HepG2 (cell line): ENCODE results near the gene CRIP1. TPM values are rescaled to one million over a fixed set of nuclear protein-coding genes. Genes with fewer than 3 reads are reported as not detected.

ENCODE experiments used
- ARNT ChIP-seq: fragments of 450-650 bp; IDR thresholded peaks from 2 replicates; pipeline ENCODE4 v1.6.1; 2017
- BATF2 ChIP-seq: sonication (generic); formaldehyde crosslinking; IDR thresholded peaks from 2 replicates; pipeline ENCODE4 v1.8.0; 2022; ENCODE audit warnings: mild to moderate bottlenecking, missing genetic modification reagents, moderate library complexity
- BHLHE40 ChIP-seq: IDR thresholded peaks from 2 replicates; pipeline ENCODE4 v1.6.1; 2011; ENCODE audit warnings: low read length, improper control_type of control experiment
- EED ChIP-seq: sonication (generic); formaldehyde crosslinking; IDR thresholded peaks from 2 replicates; pipeline ENCODE4 v1.5.0; 2020; ENCODE audit warnings: mild to moderate bottlenecking, missing genetic modification reagents
- EP300 ChIP-seq, 3 experiments: sonication (generic) in 1 of 3; formaldehyde crosslinking in 1 of 3; IDR thresholded peaks; 2 replicates each; pipeline versions ENCODE4 v1.5.1 to v1.6.1; 2011 to 2020; ENCODE audit warnings: low read depth in 2 of 3, low read length in 2 of 3, borderline replicate concordance in 1 of 3, improper control_type of control experiment in 1 of 3, mild to moderate bottlenecking in 1 of 3, missing genetic modification reagents in 1 of 3, moderate library complexity in 1 of 3
- HNRNPLL ChIP-seq: fragments of 200-400 bp; formaldehyde crosslinking; IDR thresholded peaks from 2 replicates; pipeline ENCODE4 v1.6.1; 2017; ENCODE audit warnings: mild to moderate bottlenecking, low read depth, low read length; ENCODE audit not compliant: poor library complexity, severe bottlenecking
- KLF15 ChIP-seq: sonication (generic); formaldehyde crosslinking; IDR thresholded peaks from 2 replicates; pipeline ENCODE4 v1.8.1; 2023; ENCODE audit warnings: borderline replicate concordance, mild to moderate bottlenecking, inconsistent platforms, missing genetic modification reagents, mixed read lengths
- KLF6 ChIP-seq: IDR thresholded peaks from 2 replicates; pipeline ENCODE4 v1.8.0; 2016; ENCODE audit warnings: missing biosample characterization, missing genetic modification reagents
- MAX ChIP-seq: IDR thresholded peaks from 2 replicates; pipeline ENCODE4 v1.6.1; 2012; ENCODE audit warnings: inconsistent platforms
- PLRG1 ChIP-seq: fragments of 450-650 bp; conservative IDR thresholded peaks from 2 replicates; pipeline ENCODE4 v1.6.1; 2016
- RARG ChIP-seq: sonication (generic); formaldehyde crosslinking; IDR thresholded peaks from 2 replicates; pipeline ENCODE4 v1.4.0; 2020; ENCODE audit warnings: low read depth, mild to moderate bottlenecking, missing genetic modification reagents
- REL ChIP-seq: sonication (generic); formaldehyde crosslinking; conservative IDR thresholded peaks from 2 replicates; pipeline ENCODE4 v1.8.0; 2022; ENCODE audit warnings: mild to moderate bottlenecking, missing genetic modification reagents, moderate library complexity
- RELA ChIP-seq: sonication (generic); formaldehyde crosslinking; IDR thresholded peaks from 2 replicates; pipeline ENCODE4 v1.4.0; 2020; ENCODE audit warnings: missing genetic modification reagents
- RFX1 ChIP-seq: fragments of 450-650 bp; IDR thresholded peaks from 2 replicates; pipeline ENCODE4 v1.6.1; 2017
- STAT5B ChIP-seq: sonication (generic); formaldehyde crosslinking; IDR thresholded peaks from 2 replicates; pipeline ENCODE4 v1.4.0; 2020; ENCODE audit warnings: missing genetic modification reagents
- TGIF2 ChIP-seq: IDR thresholded peaks from 2 replicates; pipeline ENCODE4 v1.6.1; 2016; ENCODE audit warnings: control low read depth, missing compliant biosample characterization
- ZBTB20 ChIP-seq: sonication (generic); formaldehyde crosslinking; IDR thresholded peaks from 2 replicates; pipeline ENCODE4 v1.8.1; 2023; ENCODE audit warnings: missing genetic modification reagents, low read depth, mild to moderate bottlenecking, borderline replicate concordance
- ZFP90 ChIP-seq: sonication (generic); formaldehyde crosslinking; IDR thresholded peaks from 2 replicates; pipeline ENCODE4 v1.8.0; 2022; ENCODE audit warnings: missing genetic modification reagents, mild to moderate bottlenecking, inconsistent platforms, borderline replicate concordance
- ZHX1 ChIP-seq: sonication (generic); formaldehyde crosslinking; IDR thresholded peaks from 2 replicates; pipeline ENCODE4 v1.8.1; 2022; ENCODE audit warnings: low read depth, mild to moderate bottlenecking, missing genetic modification reagents
- ZNF20 ChIP-seq: sonication (generic); formaldehyde crosslinking; IDR thresholded peaks from 2 replicates; pipeline ENCODE4 v1.4.0; 2020; ENCODE audit warnings: mild to moderate bottlenecking, moderate library complexity, missing genetic modification reagents
- ZNF335 ChIP-seq: sonication (generic); formaldehyde crosslinking; IDR thresholded peaks from 2 replicates; pipeline ENCODE4 v1.4.0; 2020; ENCODE audit warnings: missing genetic modification reagents
- ZNF501 ChIP-seq: sonication (generic); formaldehyde crosslinking; IDR thresholded peaks from 2 replicates; pipeline ENCODE4 v1.5.1; 2020; ENCODE audit warnings: mild to moderate bottlenecking, moderate library complexity, missing genetic modification reagents
- ZNF782 ChIP-seq: sonication (generic); formaldehyde crosslinking; IDR thresholded peaks from 2 replicates; pipeline ENCODE4 v1.4.0; 2020; ENCODE audit warnings: missing genetic modification reagents, mild to moderate bottlenecking, borderline replicate concordance
- polyA plus RNA-seq, 8 experiments: library from polyadenylated mRNA; depleted of rRNA in 3 of 8; stranded (reverse) in 7 of 8; unstranded in 1 of 8; fragments of >200 nt; fragmentation: Illumina TruSeq in 4 of 8; extraction: Trizol in 4 of 8; gene quantifications; 2 replicates each; pipeline versions ENCODE4 v1.2.1 to v1.2.3, GENCODE V29; 2011 to 2016; ENCODE audit warnings: low read depth in 4 of 8, missing spikeins in 1 of 8, mixed read lengths in 1 of 8; ENCODE audit not compliant: insufficient read depth in 1 of 8
- total RNA-seq, 5 experiments: library from RNA; depleted of rRNA; stranded (reverse); fragments of >200 nt; fragmentation: Illumina TruSeq; extraction: Trizol; gene quantifications; 2 replicates each; pipeline ENCODE4 v1.2.3, GENCODE V29; 2016; ENCODE audit warnings: low read depth in 1 of 5
- TF ChIP-seq, protein P1 (sequence below): sonication (generic); formaldehyde crosslinking; conservative IDR thresholded peaks from 2 replicates; pipeline ENCODE4 v1.8.1; 2023; ENCODE audit warnings: missing genetic modification reagents
- TF ChIP-seq, protein P2 (sequence below): sonication (generic); formaldehyde crosslinking; IDR thresholded peaks from 2 replicates; pipeline ENCODE4 v1.8.0; 2022; ENCODE audit warnings: mild to moderate bottlenecking, missing genetic modification reagents, moderate library complexity

The CRIP1 gene
- total and polyA plus RNA-seq, 2 of the 13 experiments (the other 11 are each of a cell fraction or from before 2014, with no cell fraction given), result 53.9 to 59.5 TPM

GRCh38 chr14:105499256-105500035 is 12.8 kb downstream of the CRIP1 start (continued):
- peak; percentile 31 for TF ChIP-seq HNRNPLL
- TF ChIP-seq ARNT, result no peak
- TF ChIP-seq RARG (CRISPR knock-in tag), result no peak
- TF ChIP-seq REL (CRISPR knock-in tag), result no peak
- TF ChIP-seq PLRG1, result no peak
- peak; percentile 74 for TF ChIP-seq ZFP90
- TF ChIP-seq RFX1, result no peak
- peak; percentile 31; the same call in 1 of the 2 replicates for TF ChIP-seq ZHX1 (CRISPR knock-in tag)
- TF ChIP-seq TGIF2, result no peak
- TF ChIP-seq BATF2, result no peak
- TF ChIP-seq ZNF782 (CRISPR knock-in tag), result no peak
- TF ChIP-seq BHLHE40, result no peak
- TF ChIP-seq KLF15 (CRISPR knock-in tag), result 0 out of 2 replicates have a peak, but pooled peaks have one; percentile 74
- TF ChIP-seq KLF6 (CRISPR knock-in tag), result no peak; the same call in 1 of the 2 replicates
- peak in 1 of 2 experiments; percentile 66; a peak in 2 of 4 replicates for TF ChIP-seq EP300 (IDR thresholded peaks at IDR 0.05; ENCODE audit: low read depth in 2 of 2, low read length in 2 of 2)
- TF ChIP-seq EP300 (CRISPR knock-in tag; IDR thresholded peaks at IDR 0.05; ENCODE audit: borderline replicate concordance), result peak; percentile 77
- no peak for TF ChIP-seq ZNF20 (CRISPR knock-in tag)
- TF ChIP-seq ZNF501 (CRISPR knock-in tag), result peak; percentile 50; the same call in 1 of the 2 replicates
- no peak for TF ChIP-seq EED (CRISPR knock-in tag)
- TF ChIP-seq, protein P1, sequence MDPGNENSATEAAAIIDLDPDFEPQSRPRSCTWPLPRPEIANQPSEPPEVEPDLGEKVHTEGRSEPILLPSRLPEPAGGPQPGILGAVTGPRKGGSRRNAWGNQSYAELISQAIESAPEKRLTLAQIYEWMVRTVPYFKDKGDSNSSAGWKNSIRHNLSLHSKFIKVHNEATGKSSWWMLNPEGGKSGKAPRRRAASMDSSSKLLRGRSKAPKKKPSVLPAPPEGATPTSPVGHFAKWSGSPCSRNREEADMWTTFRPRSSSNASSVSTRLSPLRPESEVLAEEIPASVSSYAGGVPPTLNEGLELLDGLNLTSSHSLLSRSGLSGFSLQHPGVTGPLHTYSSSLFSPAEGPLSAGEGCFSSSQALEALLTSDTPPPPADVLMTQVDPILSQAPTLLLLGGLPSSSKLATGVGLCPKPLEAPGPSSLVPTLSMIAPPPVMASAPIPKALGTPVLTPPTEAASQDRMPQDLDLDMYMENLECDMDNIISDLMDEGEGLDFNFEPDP (CRISPR knock-in tag), result no peak
- TF ChIP-seq MAX, result peak; percentile 90
- TF ChIP-seq, protein P2, sequence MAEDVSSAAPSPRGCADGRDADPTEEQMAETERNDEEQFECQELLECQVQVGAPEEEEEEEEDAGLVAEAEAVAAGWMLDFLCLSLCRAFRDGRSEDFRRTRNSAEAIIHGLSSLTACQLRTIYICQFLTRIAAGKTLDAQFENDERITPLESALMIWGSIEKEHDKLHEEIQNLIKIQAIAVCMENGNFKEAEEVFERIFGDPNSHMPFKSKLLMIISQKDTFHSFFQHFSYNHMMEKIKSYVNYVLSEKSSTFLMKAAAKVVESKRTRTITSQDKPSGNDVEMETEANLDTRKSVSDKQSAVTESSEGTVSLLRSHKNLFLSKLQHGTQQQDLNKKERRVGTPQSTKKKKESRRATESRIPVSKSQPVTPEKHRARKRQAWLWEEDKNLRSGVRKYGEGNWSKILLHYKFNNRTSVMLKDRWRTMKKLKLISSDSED (CRISPR knock-in tag), result no peak
- TF ChIP-seq ZBTB20, result no peak
- no peak for TF ChIP-seq ZNF335 (CRISPR knock-in tag)
- no peak for TF ChIP-seq RELA (CRISPR knock-in tag)
- TF ChIP-seq STAT5B (CRISPR knock-in tag), result no peak
